SK-N-SH (cell line): ENCODE data around the gene BTBD3. TPM values are rescaled to one million over a fixed set of nuclear protein-coding genes. Genes with fewer than 3 reads are reported as not detected.

Experiments used
- CTCF ChIA-PET: fragments of 300-600, 350-600 bp; formaldehyde crosslinking; extraction: SDS; loops from one replicate; lab custom pipeline; 2021; lab: Yijun Ruan, JAX
- POLR2A ChIA-PET: fragments of 350-600 bp; sonication (Branson Sonifier 250); formaldehyde crosslinking; extraction: SDS; loops from one replicate; lab custom pipeline; 2020; ENCODE audit warnings: antibody characterized with exemption, inconsistent platforms; lab: Yijun Ruan, JAX
- DNase-seq: peaks from one replicate; pipeline ENCODE4 v3.0.0; 2012
- H2AFZ ChIP-seq: fragments of 200-600 bp; sonication (generic); 2 replicates; pipeline ENCODE4 v1.8.1; 2016; ENCODE audit warnings: antibody characterized with exemption, mild to moderate bottlenecking, low read depth
- H3F3A ChIP-seq: fragments of 200-600 bp; sonication (generic); replicated peaks from 2 replicates; pipeline ENCODE3; 2016; ENCODE audit warnings: antibody characterized with exemption, mild to moderate bottlenecking; ENCODE audit not compliant: insufficient read depth
- H3K27ac ChIP-seq, 2 experiments: fragments of 200-500 bp in 1 of 2; fragments of 200-600 bp in 1 of 2; sonication (Bioruptor generic) in 1 of 2; sonication (generic), shearing (Covaris generic) in 1 of 2; 2 replicates each; pipeline versions ENCODE4 v1.5.1 to v1.6.1; 2014 to 2016; ENCODE audit warnings: low read depth in 2 of 2, inconsistent platforms in 1 of 2, low read length in 1 of 2, mild to moderate bottlenecking in 1 of 2, mixed read lengths in 1 of 2
- H3K27me3 ChIP-seq: fragments of 200-600 bp; sonication (generic), shearing (Covaris generic); 2 replicates; pipeline ENCODE4 v1.6.1; 2016; ENCODE audit warnings: mixed run types; ENCODE audit not compliant: insufficient read depth
- H3K36me3 ChIP-seq, 2 experiments: fragments of 200-500 bp in 1 of 2; fragments of 200-600 bp in 1 of 2; sonication (Bioruptor generic) in 1 of 2; sonication (generic) in 1 of 2; replicated peaks in 1 of 2; 2 replicates each; pipeline versions ENCODE3 to v1.5.1; 2014 to 2016; ENCODE audit warnings: low read length in 1 of 2, mild to moderate bottlenecking in 1 of 2; ENCODE audit not compliant: insufficient read depth in 2 of 2, control insufficient read depth in 1 of 2
- H3K4me1 ChIP-seq, 2 experiments: fragments of 200-500 bp in 1 of 2; fragments of 200-600 bp in 1 of 2; sonication (Bioruptor generic) in 1 of 2; sonication (generic), shearing (Covaris generic) in 1 of 2; 2 replicates each; pipeline versions ENCODE4 v1.5.1 to v1.6.1; 2014 to 2016; ENCODE audit warnings: low read depth in 1 of 2, low read length in 1 of 2, mixed run types in 1 of 2; ENCODE audit not compliant: insufficient read depth in 2 of 2, control insufficient read depth in 1 of 2
- H3K4me2 ChIP-seq: fragments of 200-600 bp; sonication (generic), shearing (Covaris generic); 2 replicates; pipeline ENCODE4 v1.6.1; 2017; ENCODE audit warnings: mixed run types
- H3K4me3 ChIP-seq, 2 experiments: fragments of 200-500 bp in 1 of 2; fragments of 200-600 bp in 1 of 2; sonication (Bioruptor generic) in 1 of 2; sonication (generic), shearing (Covaris generic) in 1 of 2; 2 replicates each; pipeline versions ENCODE4 v1.5.1 to v1.8.1; 2014 to 2016; ENCODE audit warnings: low read depth in 2 of 2, inconsistent platforms in 1 of 2, low read length in 1 of 2, mild to moderate bottlenecking in 1 of 2, mixed read lengths in 1 of 2, moderate library complexity in 1 of 2
- H3K79me2 ChIP-seq: fragments of 200-600 bp; sonication (generic); 2 replicates; pipeline ENCODE4 v1.8.1; 2017; ENCODE audit warnings: mild to moderate bottlenecking; ENCODE audit not compliant: insufficient read depth
- H3K9ac ChIP-seq: fragments of 200-600 bp; sonication (generic); 2 replicates; pipeline ENCODE4 v1.6.1; 2017; ENCODE audit warnings: mixed run types
- H3K9me2 ChIP-seq: fragments of 200-600 bp; sonication (generic); 2 replicates; pipeline ENCODE4 v1.6.1; 2017; ENCODE audit warnings: mixed run types
- H3K9me3 ChIP-seq: fragments of 200-600 bp; sonication (generic); 2 replicates; pipeline ENCODE4 v1.6.1; 2017; ENCODE audit warnings: mixed run types, mild to moderate bottlenecking, moderate library complexity
- H4K20me1 ChIP-seq: fragments of 200-600 bp; sonication (generic); 2 replicates; pipeline ENCODE4 v1.6.1; 2017; ENCODE audit warnings: mild to moderate bottlenecking, mixed run types; ENCODE audit not compliant: insufficient read depth
- CHD2 ChIP-seq: fragments of 150-350 bp; IDR thresholded peaks from 2 replicates; pipeline ENCODE4 v1.6.1; 2018; ENCODE audit warnings: low read length; ENCODE audit not compliant: partially characterized antibody
- ELF1 ChIP-seq: IDR thresholded peaks from 2 replicates; pipeline ENCODE4 v1.4.0; 2012
- EP300 ChIP-seq, 2 experiments: IDR thresholded peaks; 2 replicates each; pipeline versions ENCODE4 v1.4.0 to v1.6.1; 2012; ENCODE audit warnings: borderline replicate concordance in 1 of 2, low read depth in 1 of 2, low read length in 1 of 2
- FOXM1 ChIP-seq: IDR thresholded peaks from 2 replicates; pipeline ENCODE4 v1.4.0; 2012; ENCODE audit warnings: low read depth, mild to moderate bottlenecking
- GATA2 ChIP-seq: sonication (generic); formaldehyde crosslinking; IDR thresholded peaks from 2 replicates; pipeline ENCODE4 v1.5.0; 2020; ENCODE audit warnings: mild to moderate bottlenecking, missing genetic modification reagents
- MEF2A ChIP-seq: IDR thresholded peaks from 2 replicates; pipeline ENCODE4 v1.4.0; 2012; ENCODE audit warnings: low read depth, borderline replicate concordance
- MXI1 ChIP-seq: IDR thresholded peaks from 2 replicates; pipeline ENCODE4 v1.6.1; 2012; ENCODE audit warnings: mild to moderate bottlenecking, low read depth, low read length, improper control_type of control experiment
- NFIC ChIP-seq: IDR thresholded peaks from 2 replicates; pipeline ENCODE4 v1.4.0; 2012; ENCODE audit warnings: borderline replicate concordance
- POLR2AphosphoS5 ChIP-seq: IDR thresholded peaks from 2 replicates; pipeline ENCODE4 v1.6.1; 2012; ENCODE audit warnings: low read depth, low read length
- RCOR1 ChIP-seq: fragments of 150-350 bp; IDR thresholded peaks from 2 replicates; pipeline ENCODE4 v1.6.1; 2017; ENCODE audit warnings: antibody characterized with exemption, low read length
- SMC3 ChIP-seq: IDR thresholded peaks from 2 replicates; pipeline ENCODE4 v1.6.1; 2012; ENCODE audit warnings: low read depth, low read length, improper control_type of control experiment
- TCF12 ChIP-seq: IDR thresholded peaks from 2 replicates; pipeline ENCODE4 v1.4.0; 2012
- WGBS: methylation state at CpG from one replicate; pipeline ENCODE4 v1.1.6; 2017; ENCODE audit warnings: low lambda C conversion rate; 5-methylcytosine and 5-hydroxymethylcytosine counted together
- polyA plus RNA-seq, 3 experiments: library from polyadenylated mRNA; depleted of rRNA; stranded (reverse); fragments of >200 nt; gene quantifications; 2 replicates each; pipeline ENCODE4 v1.2.3, GENCODE V29; 2012
- TF ChIP-seq, protein P1 (sequence below): IDR thresholded peaks from 2 replicates; pipeline ENCODE4 v1.4.0; 2012; ENCODE audit warnings: low read depth, borderline replicate concordance
- TF ChIP-seq, protein P2 (sequence below): IDR thresholded peaks from 2 replicates; pipeline ENCODE4; 2012
- TF ChIP-seq, protein P3 (sequence below): fragments of 150-350 bp; IDR thresholded peaks from 2 replicates; pipeline ENCODE4 v1.6.1; 2017; ENCODE audit warnings: antibody characterized with exemption, low read length, low read depth, borderline replicate concordance
- TF ChIP-seq, protein P4 (sequence below): fragments of 150-350 bp; IDR thresholded peaks from 2 replicates; pipeline ENCODE4 v1.6.1; 2016; ENCODE audit warnings: mild to moderate bottlenecking, low read depth, low read length

Gene BTBD3
- polyA plus RNA-seq, 1 of the 3 experiments (the other 2 are of a cell fraction), result 10.2 TPM

DNA sequence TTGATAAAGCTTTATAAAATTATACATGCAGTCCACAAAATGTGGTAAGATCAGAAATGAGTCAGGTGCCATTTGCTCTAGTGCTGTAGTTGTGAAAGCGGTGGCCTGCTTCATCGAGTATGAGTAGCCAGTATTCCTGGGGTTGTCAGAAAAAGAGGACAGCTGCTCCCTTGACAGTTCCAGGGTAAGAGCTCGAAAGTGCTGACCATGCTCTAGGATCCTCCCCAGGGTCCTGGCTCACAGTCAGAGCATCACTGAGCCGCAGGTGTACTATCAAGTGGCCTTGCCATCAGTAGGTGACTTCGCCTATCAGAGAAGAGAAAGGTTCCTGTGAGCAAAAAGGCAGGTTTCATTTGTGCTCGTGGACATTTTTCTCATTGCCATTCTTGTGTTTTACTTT, 3.6 kb downstream of the BTBD3 start (continued):
- no peak for TF ChIP-seq CHD2

DNA sequence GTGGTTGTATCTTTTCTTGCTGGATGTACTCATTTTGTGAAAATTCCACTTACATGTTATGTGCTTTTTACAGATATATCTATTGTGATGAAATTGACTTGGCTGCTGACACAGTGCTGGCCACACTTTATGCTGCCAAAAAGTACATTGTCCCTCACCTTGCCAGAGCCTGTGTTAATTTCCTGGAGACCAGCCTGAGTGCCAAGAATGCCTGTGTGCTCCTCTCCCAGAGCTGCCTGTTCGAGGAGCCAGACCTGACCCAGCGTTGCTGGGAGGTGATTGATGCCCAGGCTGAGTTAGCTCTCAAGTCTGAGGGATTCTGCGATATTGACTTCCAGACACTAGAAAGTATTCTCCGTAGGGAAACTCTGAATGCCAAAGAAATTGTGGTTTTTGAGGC, 4.9 kb downstream of the BTBD3 start:
- Histone ChIP-seq H2AFZ (no peak overlapping the region), H3K27ac (no peak overlapping the region), H3K36me3 (peaks cover 14 to 41% of the 10 kb centered on the region in 2 experiments), H3F3A (no peaks in the 10 kb centered on the region), H3K9ac (no peak overlapping the region), H3K4me2 (no peak overlapping the region), H3K4me3 (no peak overlapping the region), H3K9me2 (no peaks in the 10 kb centered on the region), H3K79me2 (peaks cover 15% of the 10 kb centered on the region; the same call in 1 of the 2 replicates), H4K20me1 (no peaks in the 10 kb centered on the region)
- 93% methylated on average over 4 of the region's 4 CpGs for WGBS
- no peak for DNase-seq
- CTCF ChIA-PET, result no interaction called here
- TF ChIP-seq, protein P1, sequence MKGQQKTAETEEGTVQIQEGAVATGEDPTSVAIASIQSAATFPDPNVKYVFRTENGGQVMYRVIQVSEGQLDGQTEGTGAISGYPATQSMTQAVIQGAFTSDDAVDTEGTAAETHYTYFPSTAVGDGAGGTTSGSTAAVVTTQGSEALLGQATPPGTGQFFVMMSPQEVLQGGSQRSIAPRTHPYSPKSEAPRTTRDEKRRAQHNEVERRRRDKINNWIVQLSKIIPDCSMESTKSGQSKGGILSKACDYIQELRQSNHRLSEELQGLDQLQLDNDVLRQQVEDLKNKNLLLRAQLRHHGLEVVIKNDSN, result no peak
- TF ChIP-seq MEF2A, result no peak
- no peak for TF ChIP-seq EP300 (IDR thresholded peaks at IDR 0.05; ENCODE audit: borderline replicate concordance in 1 of 2, low read depth in 1 of 2, low read length in 1 of 2)
- TF ChIP-seq GATA2 (CRISPR knock-in tag), result no peak
- TF ChIP-seq ELF1, result no peak
- TF ChIP-seq, protein P2, sequence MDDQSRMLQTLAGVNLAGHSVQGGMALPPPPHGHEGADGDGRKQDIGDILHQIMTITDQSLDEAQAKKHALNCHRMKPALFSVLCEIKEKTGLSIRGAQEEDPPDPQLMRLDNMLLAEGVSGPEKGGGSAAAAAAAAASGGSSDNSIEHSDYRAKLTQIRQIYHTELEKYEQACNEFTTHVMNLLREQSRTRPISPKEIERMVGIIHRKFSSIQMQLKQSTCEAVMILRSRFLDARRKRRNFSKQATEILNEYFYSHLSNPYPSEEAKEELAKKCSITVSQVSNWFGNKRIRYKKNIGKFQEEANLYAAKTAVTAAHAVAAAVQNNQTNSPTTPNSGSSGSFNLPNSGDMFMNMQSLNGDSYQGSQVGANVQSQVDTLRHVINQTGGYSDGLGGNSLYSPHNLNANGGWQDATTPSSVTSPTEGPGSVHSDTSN, result no peak
- TF ChIP-seq TCF12, result no peak
- TF ChIP-seq FOXM1, result no peak
- no peak for TF ChIP-seq RCOR1
- no peak for TF ChIP-seq SMC3
- TF ChIP-seq, protein P3, sequence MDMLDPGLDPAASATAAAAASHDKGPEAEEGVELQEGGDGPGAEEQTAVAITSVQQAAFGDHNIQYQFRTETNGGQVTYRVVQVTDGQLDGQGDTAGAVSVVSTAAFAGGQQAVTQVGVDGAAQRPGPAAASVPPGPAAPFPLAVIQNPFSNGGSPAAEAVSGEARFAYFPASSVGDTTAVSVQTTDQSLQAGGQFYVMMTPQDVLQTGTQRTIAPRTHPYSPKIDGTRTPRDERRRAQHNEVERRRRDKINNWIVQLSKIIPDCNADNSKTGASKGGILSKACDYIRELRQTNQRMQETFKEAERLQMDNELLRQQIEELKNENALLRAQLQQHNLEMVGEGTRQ, result no peak
- TF ChIP-seq POLR2AphosphoS5, result no peak
- TF ChIP-seq, all 33 proteins: peak for 0
- POLR2A ChIA-PET, result no interaction called here
- no peaks in the 10 kb centered on the region for H3K9me3 ChIP-seq
- H3K4me1 ChIP-seq, result peaks cover 0 to 13% of the 10 kb centered on the region in 2 experiments; a peak in 2 of 4 replicates
- H3K27me3 ChIP-seq, result no peaks in the 10 kb centered on the region

DNA sequence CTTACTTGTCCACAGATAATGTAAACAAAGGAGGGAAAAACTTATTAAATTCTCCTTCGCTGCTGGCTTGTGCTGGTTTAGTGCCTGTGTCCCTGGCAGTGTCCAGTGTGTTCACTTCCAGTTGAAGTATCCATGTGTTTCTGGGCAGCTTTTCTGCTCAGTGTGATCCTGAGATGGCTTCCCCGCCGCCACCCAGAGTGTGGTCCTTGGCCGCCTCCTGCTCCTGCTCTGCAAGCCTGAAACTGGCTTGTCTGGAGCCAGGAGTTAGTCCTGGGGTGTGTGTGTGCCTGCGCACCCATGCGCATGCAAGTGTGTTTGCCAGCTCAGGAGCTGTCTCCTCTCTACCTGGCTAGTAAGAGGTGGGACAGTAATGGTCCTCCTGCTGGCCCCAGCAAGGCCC, 7.2 kb downstream of the BTBD3 start:
- H3K9me2 ChIP-seq, result no peaks in the 10 kb centered on the region
- H3K9me3 ChIP-seq, result no peaks in the 10 kb centered on the region
- no peaks in the 10 kb centered on the region for H4K20me1 ChIP-seq
- H3K4me3 ChIP-seq, result no peak overlapping the region
- no peak overlapping the region; a peak in 1 of 4 replicates for H3K27ac ChIP-seq
- no peaks in the 10 kb centered on the region for H3K79me2 ChIP-seq
- H3K27me3 ChIP-seq, result no peaks in the 10 kb centered on the region
- no peak overlapping the region for H2AFZ ChIP-seq
- peaks cover 0 to 5% of the 10 kb centered on the region in 2 experiments; a peak in 1 of 4 replicates for H3K4me1 ChIP-seq
- peaks cover 16 to 41% of the 10 kb centered on the region in 2 experiments for H3K36me3 ChIP-seq
- 96% methylated on average over 6 of the region's 6 CpGs for WGBS
- TF ChIP-seq FOXM1 (no peak), NFIC (no peak), MXI1 (no peak), POLR2AphosphoS5 (no peak)
- TF ChIP-seq, protein P4, sequence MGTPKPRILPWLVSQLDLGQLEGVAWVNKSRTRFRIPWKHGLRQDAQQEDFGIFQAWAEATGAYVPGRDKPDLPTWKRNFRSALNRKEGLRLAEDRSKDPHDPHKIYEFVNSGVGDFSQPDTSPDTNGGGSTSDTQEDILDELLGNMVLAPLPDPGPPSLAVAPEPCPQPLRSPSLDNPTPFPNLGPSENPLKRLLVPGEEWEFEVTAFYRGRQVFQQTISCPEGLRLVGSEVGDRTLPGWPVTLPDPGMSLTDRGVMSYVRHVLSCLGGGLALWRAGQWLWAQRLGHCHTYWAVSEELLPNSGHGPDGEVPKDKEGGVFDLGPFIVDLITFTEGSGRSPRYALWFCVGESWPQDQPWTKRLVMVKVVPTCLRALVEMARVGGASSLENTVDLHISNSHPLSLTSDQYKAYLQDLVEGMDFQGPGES, result no peak
- TF ChIP-seq, all 33 proteins: peak for 0
- DNase-seq, result no peak
- ChIA-PET CTCF (interaction anchor here (1.0 kb wide), 1 partner anchor 15 kb away, joined by 3 read pairs; no protein-coding TSS in a partner anchor), POLR2A (no interaction called here)
- H3K9ac ChIP-seq, result no peak overlapping the region
- H3K4me2 ChIP-seq, result no peak overlapping the region
- H3F3A ChIP-seq, result no peaks in the 10 kb centered on the region
